Keratinocyte (primary cell): ENCODE measurements around the gene FARP1. TPM values are rescaled to one million over a fixed set of nuclear protein-coding genes. Genes with fewer than 3 reads are reported as not detected.

ENCODE experiments used
- DNase-seq: peaks from one replicate; pipeline ENCODE4 v3.0.0-alpha.2; 2011; ENCODE audit warnings: low read depth, missing footprints, low spot score
- FAIRE-seq: peaks from 2 replicates; lab custom pipeline; 2011; peaks lifted over from hg19 to GRCh38; lab: Jason Lieb, UNC
- H2AFZ ChIP-seq: 2 replicates; pipeline ENCODE4 v1.6.0; 2012; ENCODE audit warnings: low read length, control low read depth, inconsistent platforms; ENCODE audit not compliant: control insufficient read depth
- H3K27ac ChIP-seq: 2 replicates; pipeline ENCODE4 v1.5.1; 2011; ENCODE audit warnings: low read length; ENCODE audit not compliant: control insufficient read depth, insufficient read depth
- H3K27me3 ChIP-seq: 3 replicates; pipeline ENCODE4 v1.6.0; 2011; ENCODE audit warnings: low read length; ENCODE audit not compliant: control insufficient read depth, insufficient read depth; ENCODE audit errors: extremely low read depth
- H3K36me3 ChIP-seq, 2 experiments: 2 replicates in 1 of 2; 3 replicates in 1 of 2; pipeline ENCODE4 v1.5.1; 2011; ENCODE audit warnings: low read length in 2 of 2, mild to moderate bottlenecking in 1 of 2; ENCODE audit not compliant: control insufficient read depth in 2 of 2, insufficient read depth in 2 of 2; ENCODE audit errors: extremely low read depth in 1 of 2
- H3K4me1 ChIP-seq: 3 replicates; pipeline ENCODE4 v1.5.1; 2011; ENCODE audit warnings: low read length; ENCODE audit not compliant: control insufficient read depth, insufficient read depth; ENCODE audit errors: extremely low read depth
- H3K4me2 ChIP-seq: 3 replicates; pipeline ENCODE4 v1.6.0; 2011; ENCODE audit warnings: low read depth, low read length; ENCODE audit not compliant: control insufficient read depth, insufficient read depth; ENCODE audit errors: extremely low read depth
- H3K4me3 ChIP-seq, 3 experiments: fragments of 200-600 bp in 1 of 3; sonication (generic) in 1 of 3; 2 replicates in 2 of 3; 3 replicates in 1 of 3; pipeline ENCODE4 v1.5.1; 2011 to 2016; ENCODE audit warnings: low read length in 3 of 3, mild to moderate bottlenecking in 3 of 3, control low read depth in 2 of 3, inconsistent platforms in 1 of 3, low read depth in 1 of 3, mixed read lengths in 1 of 3, mixed run types in 1 of 3, moderate library complexity in 1 of 3; ENCODE audit not compliant: control insufficient read depth in 2 of 3, insufficient read depth in 2 of 3; ENCODE audit errors: extremely low read depth in 1 of 3
- H3K79me2 ChIP-seq: 2 replicates; pipeline ENCODE4 v1.6.0; 2012; ENCODE audit warnings: low read length; ENCODE audit not compliant: control insufficient read depth, insufficient read depth
- H3K9ac ChIP-seq: 3 replicates; pipeline ENCODE4 v1.6.0; 2011; ENCODE audit warnings: low read length; ENCODE audit not compliant: control insufficient read depth, insufficient read depth; ENCODE audit errors: extremely low read depth
- H3K9me1 ChIP-seq: 3 replicates; pipeline ENCODE4 v1.6.0; 2011; ENCODE audit warnings: low read length; ENCODE audit not compliant: control insufficient read depth, insufficient read depth; ENCODE audit errors: extremely low read depth
- H3K9me3 ChIP-seq: 2 replicates; pipeline ENCODE4 v1.5.1; 2012; ENCODE audit warnings: low read depth, low read length; ENCODE audit not compliant: control insufficient read depth
- H4K20me1 ChIP-seq: 3 replicates; pipeline ENCODE4 v1.6.0; 2011; ENCODE audit warnings: low read length; ENCODE audit not compliant: control insufficient read depth, insufficient read depth; ENCODE audit errors: extremely low read depth
- EZH2 ChIP-seq: IDR thresholded peaks from one replicate; pipeline ENCODE4 v1.6.1; 2012; ENCODE audit warnings: inconsistent platforms, mild to moderate bottlenecking, low read length, moderate library complexity
- dilution Hi-C: fragments of 300-500 bp; cut with MboI; formaldehyde crosslinking; loops from one replicate; pipeline ENCODE4 v1.7.0; 2020; ENCODE audit warnings: low sequenced_read_pairs; ENCODE audit not compliant: extremely low pct_ligation_motif_present
- polyA plus RNA-seq, 5 experiments: library from polyadenylated mRNA; depleted of rRNA in 3 of 5; stranded (reverse) in 3 of 5; stranded (forward) in 1 of 5; unstranded in 1 of 5; fragments of >200 nt; gene quantifications; 1 replicate in 1 of 5; 2 replicates in 3 of 5; 3 replicates in 1 of 5; pipeline versions ENCODE4 v1.2.1 to v1.2.3, GENCODE V29; 2011 to 2012; ENCODE audit warnings: missing spikeins in 2 of 5, low read depth in 1 of 5, low replicate concordance in 1 of 5
- TF ChIP-seq, protein P1 (sequence below), 3 experiments: IDR thresholded peaks in 1 of 3; conservative IDR thresholded peaks in 1 of 3; optimal IDR thresholded peaks in 1 of 3; 2 replicates in 2 of 3; 3 replicates in 1 of 3; pipeline versions ENCODE3 to v1.5.1; 2011; ENCODE audit warnings: low read length in 3 of 3, mild to moderate bottlenecking in 3 of 3, moderate library complexity in 2 of 3, control low read depth in 1 of 3, inconsistent platforms in 1 of 3; ENCODE audit not compliant: insufficient read depth in 2 of 3; ENCODE audit errors: extremely low read depth in 1 of 3

FARP1 gene
- polyA plus RNA-seq, 1 donor (not counting 4 experiments of a cell fraction or from before 2014, with no cell fraction given): 10.3 TPM

- Histone ChIP-seq H3K27ac (no peak overlapping the region), H3K9ac (no peak overlapping the region), H3K27me3 (no peaks in the 10 kb centered on the region), H3K9me1 (no peaks in the 10 kb centered on the region), H3K4me2 (no peak overlapping the region), H3K9me3 (no peaks in the 10 kb centered on the region), H3K4me1 (peaks cover 3% of the 10 kb centered on the region), H4K20me1 (no peaks in the 10 kb centered on the region), H3K79me2 (no peaks in the 10 kb centered on the region), H3K4me3 (no peak overlapping the region), H3K36me3 (no peaks in the 10 kb centered on the region), H2AFZ (no peak overlapping the region)
- dilution Hi-C loops: no loop called here
- DNase-seq (no peak), FAIRE-seq (no peak)
- no peak for TF ChIP-seq EZH2
- TF ChIP-seq, protein P1, sequence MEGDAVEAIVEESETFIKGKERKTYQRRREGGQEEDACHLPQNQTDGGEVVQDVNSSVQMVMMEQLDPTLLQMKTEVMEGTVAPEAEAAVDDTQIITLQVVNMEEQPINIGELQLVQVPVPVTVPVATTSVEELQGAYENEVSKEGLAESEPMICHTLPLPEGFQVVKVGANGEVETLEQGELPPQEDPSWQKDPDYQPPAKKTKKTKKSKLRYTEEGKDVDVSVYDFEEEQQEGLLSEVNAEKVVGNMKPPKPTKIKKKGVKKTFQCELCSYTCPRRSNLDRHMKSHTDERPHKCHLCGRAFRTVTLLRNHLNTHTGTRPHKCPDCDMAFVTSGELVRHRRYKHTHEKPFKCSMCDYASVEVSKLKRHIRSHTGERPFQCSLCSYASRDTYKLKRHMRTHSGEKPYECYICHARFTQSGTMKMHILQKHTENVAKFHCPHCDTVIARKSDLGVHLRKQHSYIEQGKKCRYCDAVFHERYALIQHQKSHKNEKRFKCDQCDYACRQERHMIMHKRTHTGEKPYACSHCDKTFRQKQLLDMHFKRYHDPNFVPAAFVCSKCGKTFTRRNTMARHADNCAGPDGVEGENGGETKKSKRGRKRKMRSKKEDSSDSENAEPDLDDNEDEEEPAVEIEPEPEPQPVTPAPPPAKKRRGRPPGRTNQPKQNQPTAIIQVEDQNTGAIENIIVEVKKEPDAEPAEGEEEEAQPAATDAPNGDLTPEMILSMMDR (optimal IDR thresholded peaks at IDR 0.05 in 1 of 3, IDR thresholded peaks at IDR 0.05 in 1 of 3, conservative IDR thresholded peaks at IDR 0.05 in 1 of 3; ENCODE audit: extremely low read depth in 1 of 3, insufficient read depth in 2 of 3, low read length in 3 of 3): no peak
Measured at GRCh38 chr13:98173431-98174152, 30.7 kb downstream of the FARP1 start.

DNA sequence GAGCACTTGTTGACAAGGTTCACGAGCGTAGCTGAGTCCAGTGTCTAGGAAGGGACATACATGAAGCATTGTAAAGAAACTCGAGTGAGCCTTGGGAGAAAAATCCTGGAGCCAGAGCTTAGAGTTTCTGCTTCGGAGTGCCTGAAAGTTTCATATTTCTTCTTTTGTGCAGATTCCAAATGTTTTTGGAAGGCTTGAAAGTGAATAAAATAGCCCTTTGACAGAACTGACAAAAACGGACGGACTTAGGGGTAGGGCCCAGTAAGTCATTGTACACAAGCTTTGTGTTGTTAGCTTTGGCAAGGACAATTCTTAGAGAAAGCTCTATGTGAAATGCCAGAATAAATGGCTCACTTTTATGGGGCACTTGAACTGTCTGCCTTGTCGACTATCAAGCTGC lies 31.4 kb downstream of the FARP1 start:
- Histone ChIP-seq H3K27ac (no peak overlapping the region), H3K9me3 (no peaks in the 10 kb centered on the region), H3K27me3 (no peaks in the 10 kb centered on the region), H2AFZ (no peak overlapping the region), H3K36me3 (no peaks in the 10 kb centered on the region), H3K4me3 (no peak overlapping the region), H3K9ac (no peak overlapping the region), H3K79me2 (no peaks in the 10 kb centered on the region), H3K4me1 (peaks cover 3% of the 10 kb centered on the region), H4K20me1 (no peaks in the 10 kb centered on the region), H3K9me1 (no peaks in the 10 kb centered on the region), H3K4me2 (no peak overlapping the region)
- dilution Hi-C loops: no loop called here
- TF ChIP-seq, protein P1 (optimal IDR thresholded peaks at IDR 0.05 in 1 of 3, IDR thresholded peaks at IDR 0.05 in 1 of 3, conservative IDR thresholded peaks at IDR 0.05 in 1 of 3; ENCODE audit: extremely low read depth in 1 of 3, insufficient read depth in 2 of 3, low read length in 3 of 3): no peak
- no peak for TF ChIP-seq EZH2
- DNase-seq: no peak
- FAIRE-seq: no peak
